Measurements from ENCODE around the gene PEX14.

GRCh38 chr1:10497109-10497508 is 22.4 kb downstream of the PEX14 start:
- no peak for TF ChIP-seq CTCF (conservative IDR thresholded peaks at IDR 0.05; ENCODE audit: low read depth in 2 of 2)
- TF ChIP-seq JUNB (IDR thresholded peaks at IDR 0.05; ENCODE audit: unreplicated experiment): no peak
- no peak for TF ChIP-seq EZH2 (IDR thresholded peaks at IDR 0.05; ENCODE audit: low read depth, unreplicated experiment)
- TF ChIP-seq EZH2phosphoT487 (IDR thresholded peaks at IDR 0.05; ENCODE audit: unreplicated experiment): no peak
- TF ChIP-seq POLR2AphosphoS5 (IDR thresholded peaks at IDR 0.05; ENCODE audit: low read depth): no peak
- no peak for TF ChIP-seq CREB1 (CRISPR knock-in tag; IDR thresholded peaks at IDR 0.05; ENCODE audit: low read depth)

Data from GM23338 (cell line).